BLaER1 treated with 17β-estradiol and CSF1 and Interleukin-3, amounts not matched to agents 10 nM and 100 nM (cell line): ENCODE results near the gene SPDYA.
"Not testable (repeated sequence)": the region's sequence is repeated elsewhere in the genome, so short reads cannot be mapped to it uniquely, and the experiment has no call there.

Experiments used
- H3K27ac ChIP-seq, 11 experiments: shearing (Covaris generic); formaldehyde crosslinking; 2 replicates each; pipeline ENCODE4 v1.8.1; 2022
- H3K27me3 ChIP-seq, 11 experiments: shearing (Covaris generic); formaldehyde crosslinking; 2 replicates each; pipeline ENCODE4 v1.8.1; 2022
- H3K36me3 ChIP-seq, 11 experiments: shearing (Covaris generic); formaldehyde crosslinking; 2 replicates each; pipeline ENCODE4 v1.8.1; 2022
- H3K4me1 ChIP-seq, 10 experiments: shearing (Covaris generic); formaldehyde crosslinking; 2 replicates each; pipeline ENCODE4 v1.8.1; 2022
- H3K4me2 ChIP-seq, 11 experiments: shearing (Covaris generic); formaldehyde crosslinking; 2 replicates each; pipeline ENCODE4 v1.8.1; 2022
- H3K4me3 ChIP-seq, 10 experiments: shearing (Covaris generic); formaldehyde crosslinking; 2 replicates each; pipeline ENCODE4 v1.8.1; 2022
- H3K9ac ChIP-seq, 11 experiments: shearing (Covaris generic); formaldehyde crosslinking; 2 replicates each; pipeline ENCODE4 v1.8.1; 2022
- H3K9me3 ChIP-seq, 11 experiments: shearing (Covaris generic); formaldehyde crosslinking; replicated peaks in 1 of 11; 2 replicates each; pipeline ENCODE4 v1.8.1; 2022
- H4K20me1 ChIP-seq, 11 experiments: shearing (Covaris generic); formaldehyde crosslinking; 2 replicates each; pipeline ENCODE4 v1.8.1; 2022
- Cebpa-rat ChIP-seq, 11 experiments: shearing (Covaris generic); IDR thresholded peaks; 2 replicates each; pipeline ENCODE4 v1.8.1; 2022

SPDYA gene

GRCh38 chr2:28776471-28776870, 34.2 kb upstream of the SPDYA start:
- Histone ChIP-seq H3K9ac (no peak overlapping the region), H3K4me2 (peak overlapping the region in 2 of 11 experiments; percentile 48 to 76; a peak in 2 of 22 replicates), H3K27ac (no peak overlapping the region), H3K4me3 (no peak overlapping the region), H3K27me3 (no peaks in the 10 kb centered on the region), H3K4me1 (peaks cover 6 to 76% (median 17%) of the 10 kb centered on the region in 10 experiments; a peak in 18 of 20 replicates), H3K9me3 (no peaks in the 10 kb centered on the region), H4K20me1 (peaks cover 58 to 100% (median 86%) of the 10 kb centered on the region in 11 experiments), H3K36me3 (peaks cover 38 to 64% (median 53%) of the 10 kb centered on the region in 11 experiments)
- no peak for TF ChIP-seq Cebpa-rat (IDR thresholded peaks at IDR 0.05)

- no peak for TF ChIP-seq Cebpa-rat (IDR thresholded peaks at IDR 0.05)
- Histone ChIP-seq H4K20me1 (peaks cover 40 to 100% (median 70%) of the 10 kb centered on the region in 11 experiments), H3K4me3 (no peak overlapping the region), H3K9me3 (no peaks in the 10 kb centered on the region), H3K27me3 (no peaks in the 10 kb centered on the region), H3K27ac (peak overlapping the region in 3 of 11 experiments; percentile 2 to 15 (median 14); a peak in 1 of 22 replicates), H3K4me2 (peak overlapping the region in 4 of 11 experiments; percentile 14 to 39 (median 36); a peak in 6 of 22 replicates), H3K36me3 (peaks cover 58 to 76% (median 72%) of the 10 kb centered on the region in 11 experiments), H3K9ac (no peak overlapping the region), H3K4me1 (peaks cover 6 to 59% (median 16%) of the 10 kb centered on the region in 10 experiments; a peak in 17 of 20 replicates)
These were observed 32.2 kb upstream of the SPDYA start for GRCh38 chr2:28778392-28778791.

- no peak for TF ChIP-seq Cebpa-rat (IDR thresholded peaks at IDR 0.05)
- H3K4me2 ChIP-seq = peak overlapping the region in 5 of 11 experiments; percentile 14 to 39 (median 34); a peak in 5 of 22 replicates
- H3K9ac ChIP-seq = no peak overlapping the region
- no peaks in the 10 kb centered on the region for H3K27me3 ChIP-seq
- peak overlapping the region in 3 of 11 experiments; percentile 2 to 15 (median 14); a peak in 1 of 22 replicates for H3K27ac ChIP-seq
- H3K4me1 ChIP-seq = peaks cover 6 to 58% (median 16%) of the 10 kb centered on the region in 10 experiments; a peak in 17 of 20 replicates
- H3K9me3 ChIP-seq = no peaks in the 10 kb centered on the region
- peaks cover 34 to 100% (median 64%) of the 10 kb centered on the region in 11 experiments for H4K20me1 ChIP-seq
- H3K36me3 ChIP-seq = peaks cover 64 to 82% (median 78%) of the 10 kb centered on the region in 11 experiments
- no peak overlapping the region for H3K4me3 ChIP-seq
These were observed 31.6 kb upstream of the SPDYA start for GRCh38 chr2:28779001-28779400.

- H3K36me3 ChIP-seq = peaks cover 79 to 97% (median 93%) of the 10 kb centered on the region in 11 experiments
- H3K9ac ChIP-seq = no peak overlapping the region
- H4K20me1 ChIP-seq = peaks cover 19 to 100% (median 49%) of the 10 kb centered on the region in 11 experiments
- no peak overlapping the region for H3K27ac ChIP-seq
- no peak overlapping the region for H3K4me3 ChIP-seq
- TF ChIP-seq Cebpa-rat (IDR thresholded peaks at IDR 0.05) = no peak
- H3K4me2 ChIP-seq = no peak overlapping the region
- H3K9me3 ChIP-seq = no peaks in the 10 kb centered on the region
- H3K4me1 ChIP-seq = peaks cover under 1 to 43% (median 9%) of the 10 kb centered on the region in 10 experiments; a peak in 17 of 20 replicates
- no peaks in the 10 kb centered on the region for H3K27me3 ChIP-seq
These were observed 30.1 kb upstream of the SPDYA start for GRCh38 chr2:28780496-28780895.

- no peak for TF ChIP-seq Cebpa-rat (IDR thresholded peaks at IDR 0.05)
These were observed 28.2 kb upstream of the SPDYA start for GRCh38 chr2:28782423-28782822.

GRCh38 chr2:28784570-28784969, 26.1 kb upstream of the SPDYA start:
- H3K9ac ChIP-seq, H3K4me2 ChIP-seq, H3K4me1 ChIP-seq, H3K27me3 ChIP-seq, H3K9me3 ChIP-seq, H3K27ac ChIP-seq, H3K4me3 ChIP-seq: not testable (repeated sequence)
- peaks cover 0 to 100% (median 16%) of the 10 kb centered on the region in 11 experiments; a peak in 14 of 22 replicates for H4K20me1 ChIP-seq
- H3K36me3 ChIP-seq = peaks cover 97 to 100% (median 99%) of the 10 kb centered on the region in 11 experiments

More at GRCh38 chr2:28782423-28782822, 28.2 kb upstream of the SPDYA start:
- H3K27me3 ChIP-seq = no peaks in the 10 kb centered on the region
- peaks cover 7 to 100% (median 31%) of the 10 kb centered on the region in 11 experiments; a peak in 18 of 22 replicates for H4K20me1 ChIP-seq
- H3K4me1 ChIP-seq = peaks cover 0 to 25% (median 8%) of the 10 kb centered on the region in 10 experiments; a peak in 11 of 20 replicates
- H3K9me3 ChIP-seq = no peaks in the 10 kb centered on the region
- no peak overlapping the region for H3K9ac ChIP-seq
- peaks cover 92 to 100% (median 99%) of the 10 kb centered on the region in 11 experiments for H3K36me3 ChIP-seq
- H3K27ac ChIP-seq = no peak overlapping the region
- no peak overlapping the region for H3K4me2 ChIP-seq
- H3K4me3 ChIP-seq = no peak overlapping the region

- Histone ChIP-seq H3K27me3 (no peaks in the 10 kb centered on the region), H3K36me3 (peaks cover 96 to 100% (median 100%) of the 10 kb centered on the region in 11 experiments), H3K4me3 (no peak overlapping the region), H3K4me1 (peaks cover 0 to 24% (median 0%) of the 10 kb centered on the region in 10 experiments; a peak in 4 of 20 replicates), H3K9ac (no peak overlapping the region), H3K9me3 (peaks cover 0 to 26% (median 18%) of the 10 kb centered on the region in 11 experiments; a peak in 15 of 22 replicates), H3K4me2 (peak overlapping the region in 2 of 11 experiments; percentile 27 to 41; a peak in 4 of 22 replicates), H3K27ac (no peak overlapping the region), H4K20me1 (peaks cover 22 to 100% (median 36%) of the 10 kb centered on the region in 11 experiments; a peak in 20 of 22 replicates)
- TF ChIP-seq Cebpa-rat (IDR thresholded peaks at IDR 0.05) = no peak
These were observed 14.0 kb upstream of the SPDYA start for GRCh38 chr2:28796620-28797019.

- Histone ChIP-seq H3K36me3 (peaks cover 93 to 100% (median 97%) of the 10 kb centered on the region in 11 experiments), H3K9ac (no peak overlapping the region), H3K4me2 (no peak overlapping the region), H3K27me3 (no peaks in the 10 kb centered on the region), H3K4me3 (no peak overlapping the region), H3K4me1 (peaks cover 0 to 6% (median 0%) of the 10 kb centered on the region in 10 experiments; a peak in 4 of 20 replicates), H3K9me3 (no peaks in the 10 kb centered on the region), H3K27ac (no peak overlapping the region), H4K20me1 (peaks cover 10 to 81% (median 19%) of the 10 kb centered on the region in 11 experiments; a peak in 20 of 22 replicates)
- no peak for TF ChIP-seq Cebpa-rat (IDR thresholded peaks at IDR 0.05)
These were observed 8.9 kb upstream of the SPDYA start for GRCh38 chr2:28801726-28802125.

GRCh38 chr2:28802975-28803429, 7.6 kb upstream of the SPDYA start:
- H3K36me3 ChIP-seq = peaks cover 86 to 100% (median 91%) of the 10 kb centered on the region in 11 experiments
- no peaks in the 10 kb centered on the region for H3K9me3 ChIP-seq
- H4K20me1 ChIP-seq = peaks cover 0 to 75% (median 6%) of the 10 kb centered on the region in 11 experiments; a peak in 11 of 22 replicates
- no peaks in the 10 kb centered on the region for H3K27me3 ChIP-seq
- TF ChIP-seq Cebpa-rat (IDR thresholded peaks at IDR 0.05) = no peak
- no peak overlapping the region for H3K4me2 ChIP-seq
- no peak overlapping the region for H3K9ac ChIP-seq
- no peak overlapping the region for H3K4me3 ChIP-seq
- H3K27ac ChIP-seq = peak overlapping the region in 1 of 11 experiments; percentile 31; a peak in 1 of 22 replicates
- no peaks in the 10 kb centered on the region for H3K4me1 ChIP-seq
